ENCODE measurements around the gene CD6. TPM values are rescaled to one million over a fixed set of nuclear protein-coding genes. Genes with fewer than 3 reads are reported as not detected.
A peak's percentile ranks its signal among the peaks of the same experiment; 100 is the strongest.

CD6 gene
- total RNA-seq, 1 experiment from 2014 or later, result not detected

DNA sequence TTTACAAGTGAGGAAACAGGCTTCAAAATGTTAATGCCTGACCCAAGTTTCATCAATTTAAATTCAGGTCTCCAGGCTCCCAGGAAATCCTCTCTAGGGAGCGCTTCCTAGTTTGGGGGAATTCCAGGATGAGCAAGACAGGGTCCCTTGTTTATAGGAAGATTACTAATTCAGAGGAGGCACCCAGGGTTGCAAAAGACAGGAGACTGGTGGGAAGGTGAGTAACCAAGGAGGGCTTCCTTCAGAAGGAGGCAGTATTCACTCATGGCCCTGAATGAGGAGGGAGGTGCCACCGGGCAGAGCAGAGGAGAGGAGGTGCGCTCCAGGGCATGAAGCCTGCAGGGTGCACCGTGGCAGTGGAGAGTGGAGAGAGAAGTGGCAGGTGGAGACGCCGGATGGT is 45.6 kb upstream of the CD6 start:
- H3K56ac ChIP-seq (ENCODE audit: insufficient read length, low read depth, low read length), result no peak overlapping the region
- H3K18ac ChIP-seq (ENCODE audit: insufficient read length, low read depth, low read length), result no peak overlapping the region
- H2BK5ac ChIP-seq (ENCODE audit: insufficient read length, low read length), result no peak overlapping the region
- H2AK5ac ChIP-seq (ENCODE audit: insufficient read length, low read length), result no peak overlapping the region
- H2BK15ac ChIP-seq (ENCODE audit: low read depth, low read length), result no peak overlapping the region
- H3K79me2 ChIP-seq (ENCODE audit: insufficient read depth, low read length), result no peaks in the 10 kb centered on the region
- TF ChIP-seq, protein P1, sequence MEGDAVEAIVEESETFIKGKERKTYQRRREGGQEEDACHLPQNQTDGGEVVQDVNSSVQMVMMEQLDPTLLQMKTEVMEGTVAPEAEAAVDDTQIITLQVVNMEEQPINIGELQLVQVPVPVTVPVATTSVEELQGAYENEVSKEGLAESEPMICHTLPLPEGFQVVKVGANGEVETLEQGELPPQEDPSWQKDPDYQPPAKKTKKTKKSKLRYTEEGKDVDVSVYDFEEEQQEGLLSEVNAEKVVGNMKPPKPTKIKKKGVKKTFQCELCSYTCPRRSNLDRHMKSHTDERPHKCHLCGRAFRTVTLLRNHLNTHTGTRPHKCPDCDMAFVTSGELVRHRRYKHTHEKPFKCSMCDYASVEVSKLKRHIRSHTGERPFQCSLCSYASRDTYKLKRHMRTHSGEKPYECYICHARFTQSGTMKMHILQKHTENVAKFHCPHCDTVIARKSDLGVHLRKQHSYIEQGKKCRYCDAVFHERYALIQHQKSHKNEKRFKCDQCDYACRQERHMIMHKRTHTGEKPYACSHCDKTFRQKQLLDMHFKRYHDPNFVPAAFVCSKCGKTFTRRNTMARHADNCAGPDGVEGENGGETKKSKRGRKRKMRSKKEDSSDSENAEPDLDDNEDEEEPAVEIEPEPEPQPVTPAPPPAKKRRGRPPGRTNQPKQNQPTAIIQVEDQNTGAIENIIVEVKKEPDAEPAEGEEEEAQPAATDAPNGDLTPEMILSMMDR (conservative IDR thresholded peaks at IDR 0.05), result no peak
- H3K23me2 ChIP-seq (ENCODE audit: insufficient read length, low read depth, low read length, poor library complexity, severe bottlenecking), result peaks cover 10% of the 10 kb centered on the region
- no peak overlapping the region for H3K23ac ChIP-seq (ENCODE audit: insufficient read length, low read depth, low read length)
- no peaks in the 10 kb centered on the region for H3K27me3 ChIP-seq (ENCODE audit: insufficient read depth, low read length)
- no peak overlapping the region for H2BK12ac ChIP-seq (ENCODE audit: insufficient read length, low read depth, low read length)
- H3K4me2 ChIP-seq (ENCODE audit: insufficient read depth, insufficient read length, low read length), result peak overlapping the region; percentile 91
- no peak overlapping the region for H3K27ac Mint-ChIP-seq
- no peak overlapping the region for H3T11ph ChIP-seq (ENCODE audit: low read length)
- H2AFZ ChIP-seq (ENCODE audit: low read length), result no peak overlapping the region
- H3K27me3 Mint-ChIP-seq (ENCODE audit: low read depth), result peaks cover 7% of the 10 kb centered on the region
- peaks cover 16 to 21% of the 10 kb centered on the region in 2 experiments for H3K4me1 Mint-ChIP-seq
- no peak overlapping the region for H2BK20ac ChIP-seq (ENCODE audit: low read depth, low read length, poor library complexity, severe bottlenecking)
- H4K91ac ChIP-seq (ENCODE audit: insufficient read length, low read depth, low read length), result no peak overlapping the region
- no peaks in the 10 kb centered on the region for H3K9me3 ChIP-seq (ENCODE audit: control insufficient read depth, low read depth, low read length)
- no peak overlapping the region for H3K14ac ChIP-seq (ENCODE audit: insufficient read depth, low read length)
- H2BK120ac ChIP-seq (ENCODE audit: low read depth, low read length, poor library complexity, severe bottlenecking), result no peak overlapping the region
- no peak overlapping the region for H3K4ac ChIP-seq (ENCODE audit: low read depth, low read length)
- H3K4me1 ChIP-seq (ENCODE audit: insufficient read depth, low read length), result peaks cover 2% of the 10 kb centered on the region; the same call in 1 of the 2 replicates
- no peak overlapping the region for H4K8ac ChIP-seq (replicated peaks; ENCODE audit: insufficient read length, low read depth, low read length)
- DNase-seq, result no peak
- no peak overlapping the region for H3K27ac ChIP-seq (ENCODE audit: insufficient read length, low read depth, low read length)
- no peaks in the 10 kb centered on the region for H4K20me1 ChIP-seq (ENCODE audit: control insufficient read depth, insufficient read depth, insufficient read length)
- H3K9me3 Mint-ChIP-seq, result no peaks in the 10 kb centered on the region
- H3K36me3 Mint-ChIP-seq (ENCODE audit: insufficient read depth in 1 of 3, low read depth in 3 of 3), result peaks cover 35 to 60% (median 53%) of the 10 kb centered on the region in 3 experiments; a peak in 6 of 7 replicates
- H3K9ac ChIP-seq (ENCODE audit: extremely low read depth, insufficient read length, low read length), result no peak overlapping the region
- WGBS (ENCODE audit: extremely low coverage, insufficient read length, low lambda C conversion rate), result no CpG with 5 or more reads among the region's 6 CpGs
- no peak overlapping the region for H4K5ac ChIP-seq (ENCODE audit: insufficient read length, low read depth, low read length)
- no peaks in the 10 kb centered on the region for H3K79me1 ChIP-seq (ENCODE audit: insufficient read depth, low read depth, low read length, poor library complexity, severe bottlenecking)
- H3K4me3 Mint-ChIP-seq, result peak overlapping the region; percentile 78 to 93

Measured in H9 (cell line).